ENCODE data around the gene CCDC197.

The CCDC197 gene

GRCh38 chr14:93973607-93974006, 23.5 kb upstream of the CCDC197 start:
- H3K27me3 ChIP-seq (ENCODE audit: low read length), result no peaks in the 10 kb centered on the region
- peaks cover 71% of the 10 kb centered on the region for H3F3A ChIP-seq (ENCODE audit: insufficient read depth)
- H3K79me2 ChIP-seq (ENCODE audit: insufficient read depth, low read length), result peaks cover 8% of the 10 kb centered on the region
- H3K4me3 ChIP-seq (ENCODE audit: insufficient read depth, low read length, poor library complexity, severe bottlenecking), result peak overlapping the region; percentile 33
- peak overlapping the region; percentile 99 for H3K27ac ChIP-seq (ENCODE audit: low read depth, low read length)
- no peaks in the 10 kb centered on the region for H3K9me2 ChIP-seq (replicated peaks; ENCODE audit: insufficient read depth, low read length)
- no peak overlapping the region for H2AFZ ChIP-seq (ENCODE audit: low read depth, low read length, severe bottlenecking)
- H3K4me2 ChIP-seq (ENCODE audit: low read depth, low read length, poor library complexity, severe bottlenecking), result peak overlapping the region; percentile 75
- H3K9ac ChIP-seq (ENCODE audit: low read length), result peak overlapping the region; percentile 66
- H4K20me1 ChIP-seq (ENCODE audit: low read depth, low read length), result no peaks in the 10 kb centered on the region
- H3K9me3 ChIP-seq (ENCODE audit: insufficient read depth, low read length), result peaks cover 8% of the 10 kb centered on the region; the same call in 1 of the 2 replicates
- peaks cover 2% of the 10 kb centered on the region; the same call in 1 of the 2 replicates for H3K36me3 ChIP-seq (ENCODE audit: low read length)
- TF ChIP-seq EZH2phosphoT487 (conservative IDR thresholded peaks at IDR 0.05; ENCODE audit: low read length), result no peak
- no peak for TF ChIP-seq CTCF (IDR thresholded peaks at IDR 0.05; ENCODE audit: insufficient read depth, low read length, poor library complexity, severe bottlenecking)

- peak overlapping the region; percentile 75 for H3K4me2 ChIP-seq (ENCODE audit: low read depth, low read length, poor library complexity, severe bottlenecking)
- H3K9ac ChIP-seq (ENCODE audit: low read length), result peak overlapping the region; percentile 66
Measured at GRCh38 chr14:93974299-93974698, 22.8 kb upstream of the CCDC197 start.

GRCh38 chr14:93974833-93975232, 22.3 kb upstream of the CCDC197 start:
- H3K36me3 ChIP-seq (ENCODE audit: low read length), result peaks cover 2% of the 10 kb centered on the region; the same call in 1 of the 2 replicates
- H3F3A ChIP-seq (ENCODE audit: insufficient read depth), result peaks cover 78% of the 10 kb centered on the region
- peak overlapping the region; percentile 75 for H3K4me2 ChIP-seq (ENCODE audit: low read depth, low read length, poor library complexity, severe bottlenecking)
- H3K4me3 ChIP-seq (ENCODE audit: insufficient read depth, low read length, poor library complexity, severe bottlenecking), result no peak overlapping the region
- no peaks in the 10 kb centered on the region for H4K20me1 ChIP-seq (ENCODE audit: low read depth, low read length)
- H3K79me2 ChIP-seq (ENCODE audit: insufficient read depth, low read length), result peaks cover 8% of the 10 kb centered on the region
- peak overlapping the region; percentile 66 for H3K9ac ChIP-seq (ENCODE audit: low read length)
- H3K27ac ChIP-seq (ENCODE audit: low read depth, low read length), result peak overlapping the region; percentile 99
- H3K9me2 ChIP-seq (replicated peaks; ENCODE audit: insufficient read depth, low read length), result no peaks in the 10 kb centered on the region
- H3K9me3 ChIP-seq (ENCODE audit: insufficient read depth, low read length), result peaks cover 8% of the 10 kb centered on the region; the same call in 1 of the 2 replicates
- no peak overlapping the region for H2AFZ ChIP-seq (ENCODE audit: low read depth, low read length, severe bottlenecking)
- TF ChIP-seq CTCF (IDR thresholded peaks at IDR 0.05; ENCODE audit: insufficient read depth, low read length, poor library complexity, severe bottlenecking), result no peak
- no peak for TF ChIP-seq EZH2phosphoT487 (conservative IDR thresholded peaks at IDR 0.05; ENCODE audit: low read length)
- H3K27me3 ChIP-seq (ENCODE audit: low read length), result no peaks in the 10 kb centered on the region

More at GRCh38 chr14:93974299-93974698, 22.8 kb upstream of the CCDC197 start:
- peaks cover 8% of the 10 kb centered on the region; the same call in 1 of the 2 replicates for H3K9me3 ChIP-seq (ENCODE audit: insufficient read depth, low read length)
- no peak for TF ChIP-seq EZH2phosphoT487 (conservative IDR thresholded peaks at IDR 0.05; ENCODE audit: low read length)
- no peak for TF ChIP-seq CTCF (IDR thresholded peaks at IDR 0.05; ENCODE audit: insufficient read depth, low read length, poor library complexity, severe bottlenecking)
- H4K20me1 ChIP-seq (ENCODE audit: low read depth, low read length), result no peaks in the 10 kb centered on the region
- H2AFZ ChIP-seq (ENCODE audit: low read depth, low read length, severe bottlenecking), result no peak overlapping the region
- H3K4me3 ChIP-seq (ENCODE audit: insufficient read depth, low read length, poor library complexity, severe bottlenecking), result peak overlapping the region; percentile 33
- peak overlapping the region; percentile 99 for H3K27ac ChIP-seq (ENCODE audit: low read depth, low read length)
- H3K9me2 ChIP-seq (replicated peaks; ENCODE audit: insufficient read depth, low read length), result no peaks in the 10 kb centered on the region
- peaks cover 8% of the 10 kb centered on the region for H3K79me2 ChIP-seq (ENCODE audit: insufficient read depth, low read length)
- peaks cover 2% of the 10 kb centered on the region; the same call in 1 of the 2 replicates for H3K36me3 ChIP-seq (ENCODE audit: low read length)
- H3K27me3 ChIP-seq (ENCODE audit: low read length), result no peaks in the 10 kb centered on the region
- peaks cover 77% of the 10 kb centered on the region for H3F3A ChIP-seq (ENCODE audit: insufficient read depth)

Data from SU-DHL-6 (cell line).